ENCODE results near the gene TMEM129.
A peak's percentile ranks its signal among the peaks of the same experiment; 100 is the strongest.
"Not testable (repeated sequence)": the region's sequence is repeated elsewhere in the genome, so short reads cannot be mapped to it uniquely, and the experiment has no call there.

The TMEM129 gene

DNA sequence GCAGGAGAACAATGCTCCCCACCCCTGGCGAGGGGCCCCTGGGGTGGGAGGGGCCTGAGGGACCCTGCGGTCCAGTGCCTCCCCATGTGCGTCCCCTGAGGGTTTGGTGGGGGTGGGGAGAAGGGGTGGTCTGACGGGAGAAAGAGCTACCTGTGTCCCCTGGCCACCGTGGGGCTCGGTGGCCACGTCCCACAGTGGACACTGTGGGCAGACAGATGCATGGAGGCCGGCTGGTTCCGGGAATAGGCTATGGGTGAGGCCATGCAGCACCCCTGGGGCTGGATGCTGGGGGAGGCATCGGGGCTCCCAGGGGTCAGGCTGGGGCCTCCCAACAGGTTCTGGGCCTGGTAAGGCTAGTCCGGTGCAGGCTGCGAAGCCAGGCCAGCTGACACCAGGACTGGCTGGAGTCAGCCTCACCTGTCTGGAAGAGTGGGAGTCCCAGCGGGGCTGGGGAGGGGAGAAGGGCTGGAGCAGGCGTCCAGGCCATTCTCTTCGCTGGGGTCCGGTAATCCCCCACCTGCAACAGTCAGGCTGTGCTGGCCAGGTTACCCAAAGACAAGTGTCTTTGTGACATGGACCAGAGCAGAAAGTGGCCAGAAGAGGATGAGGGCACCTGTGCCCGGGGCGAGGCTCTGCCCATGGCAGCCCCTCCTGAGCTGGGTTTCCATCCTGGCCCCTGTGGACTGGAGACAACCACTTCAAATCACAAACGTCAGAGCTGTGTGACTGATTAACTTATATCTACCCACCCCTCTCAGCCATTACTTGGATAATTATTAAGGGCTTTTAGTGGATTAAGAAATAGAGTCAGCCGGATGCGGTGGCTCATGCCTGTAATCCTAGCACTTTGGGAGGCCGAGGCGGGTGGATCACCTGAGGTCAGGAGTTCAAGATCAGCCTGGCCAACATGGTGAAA is 35.6 kb downstream of the TMEM129 start:
- no peak for DNase-seq

DNA sequence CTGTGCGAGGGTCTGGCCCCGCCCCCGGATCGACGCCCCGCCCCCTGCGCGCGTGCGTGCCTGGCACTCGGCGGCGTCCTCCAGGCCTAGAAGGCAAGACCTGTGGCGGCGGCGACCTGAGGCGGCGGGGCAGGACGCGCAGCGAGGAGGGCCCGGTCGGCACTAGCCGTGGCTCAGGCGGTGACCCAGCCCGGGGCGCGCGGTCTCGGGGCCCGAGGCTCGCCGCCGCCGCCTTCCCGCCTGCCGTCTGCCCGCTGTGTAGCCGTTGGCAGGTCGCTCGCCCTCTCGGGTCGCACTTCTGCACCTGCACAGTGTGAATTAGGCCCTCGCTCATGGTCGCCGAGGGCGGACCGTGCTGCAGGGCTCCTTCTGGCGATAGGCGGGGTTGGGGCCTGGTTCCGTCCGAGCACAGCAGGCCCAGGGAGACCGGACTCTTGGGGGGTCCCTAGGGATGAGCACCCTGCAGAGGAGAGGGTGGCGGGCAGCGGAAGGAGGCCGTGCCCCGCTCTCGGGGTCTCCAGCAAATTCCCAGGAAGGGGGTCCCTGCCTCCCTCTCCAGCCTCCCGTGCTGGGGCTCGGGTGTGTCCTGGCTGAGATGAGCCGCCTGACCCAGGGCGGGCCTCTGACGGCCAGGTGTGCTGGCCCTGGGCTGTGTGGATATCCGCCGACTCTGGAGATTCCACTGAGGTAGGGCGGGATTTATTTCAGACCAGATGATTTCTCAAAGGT is 36.5 kb downstream of the TMEM129 start:
- DNase-seq = peak; percentile 84

DNA sequence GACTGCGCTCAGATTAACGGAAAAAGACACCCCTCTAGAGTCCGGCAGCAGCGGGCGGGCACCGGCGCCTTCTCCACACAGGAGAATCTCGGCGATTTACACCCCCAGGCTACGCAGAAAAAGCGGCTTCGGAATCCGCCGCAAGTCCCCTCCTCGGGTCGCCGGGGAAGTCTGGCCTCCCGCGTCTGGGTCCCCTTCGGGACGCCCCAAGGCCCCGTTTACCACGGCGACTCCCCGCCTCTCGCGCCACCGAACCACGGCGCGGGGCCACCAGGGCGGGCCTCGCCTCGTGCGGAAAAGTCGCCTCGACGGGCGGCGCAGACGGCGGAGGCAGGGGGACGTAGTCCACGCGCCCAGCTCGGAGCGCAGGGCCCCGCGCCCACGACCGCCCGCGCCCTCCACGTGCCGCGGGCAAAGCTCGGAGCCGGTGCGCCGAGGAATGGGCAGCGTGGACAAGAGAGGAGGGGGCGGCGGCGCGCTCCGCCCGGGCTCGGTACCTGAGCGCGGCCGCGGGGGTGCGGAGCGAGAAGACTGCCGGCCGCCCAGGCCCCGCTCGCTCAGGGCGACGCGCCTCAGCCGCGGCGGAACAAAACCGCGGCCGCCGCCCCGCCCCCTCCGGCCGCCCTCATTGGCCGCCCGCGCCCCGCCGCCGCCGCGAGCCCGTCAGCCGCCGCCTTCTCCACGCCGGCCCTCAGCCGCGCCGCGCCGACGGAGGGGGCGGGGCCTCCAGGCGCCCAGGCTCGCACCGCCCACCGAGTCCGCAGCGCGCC is 37.2 kb downstream of the TMEM129 start, which contains the start of gene FAM53A:
Gene FAM53A (minus strand): TSS at position 578 of the 770 bp plus-strand sequence. CDS start 15,572 bp downstream, outside the sequence.
- peak; percentile 14 for DNase-seq

DNA sequence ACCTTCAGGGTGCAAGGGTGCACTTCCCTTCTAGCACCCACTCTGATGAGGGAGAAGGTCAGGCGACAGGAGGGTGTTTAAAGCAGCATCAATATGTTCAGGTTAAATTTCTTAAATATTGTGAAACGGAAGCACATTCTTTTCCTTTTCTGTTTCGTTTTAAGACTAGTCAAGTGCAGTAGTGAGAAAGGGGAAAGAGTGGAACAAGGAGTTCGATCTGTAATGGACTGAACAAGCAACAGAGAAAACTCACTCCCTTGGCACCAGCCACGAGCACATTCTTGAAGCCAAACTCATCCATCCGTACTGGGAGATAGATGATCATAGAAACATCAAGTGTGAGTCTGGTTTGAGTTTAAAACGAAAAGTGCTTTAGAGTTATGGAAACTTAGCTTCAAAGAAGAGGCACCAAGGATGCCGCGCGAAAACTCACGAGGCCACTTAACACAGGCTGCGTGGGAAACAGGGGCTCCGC is 37.8 kb downstream of the TMEM129 start:
- no peak for DNase-seq

DNA sequence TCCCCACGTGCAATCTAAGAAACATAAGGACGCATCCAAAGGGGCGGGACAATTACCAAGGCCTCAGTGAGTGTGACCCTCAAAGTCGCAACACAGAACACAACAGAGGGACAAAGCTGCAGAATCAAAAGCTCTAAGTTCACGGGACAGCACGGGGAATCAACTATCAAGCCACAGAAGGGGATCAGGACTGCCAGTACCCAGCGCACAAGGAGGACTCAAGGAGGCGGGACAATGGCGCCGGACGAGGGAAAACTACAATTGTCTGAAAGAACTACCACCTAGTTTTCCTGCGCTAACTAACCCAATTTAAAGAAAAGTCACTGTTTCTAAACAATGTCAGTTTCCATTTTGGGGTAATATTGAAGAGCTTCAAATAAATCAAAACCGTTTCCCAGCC is 38.3 kb downstream of the TMEM129 start:
- DNase-seq = no peak

DNA sequence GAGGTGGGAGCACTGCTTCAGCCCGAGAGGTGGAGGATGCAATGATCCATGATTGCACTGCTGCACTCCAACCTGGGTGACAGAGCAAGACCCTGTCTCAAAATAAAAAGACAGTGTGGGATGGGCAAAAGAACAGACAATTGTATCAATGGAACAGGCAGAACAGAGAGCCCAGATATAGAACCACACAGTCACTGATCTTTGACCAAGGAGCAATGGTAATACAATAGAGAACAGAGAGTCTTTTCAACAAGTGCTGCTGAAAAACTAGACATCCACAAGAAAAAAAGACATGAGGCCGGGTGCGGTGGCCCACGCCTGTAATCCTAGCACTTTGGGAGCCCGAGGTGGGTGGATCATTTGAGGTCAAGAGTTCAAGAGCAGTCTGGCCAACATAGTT is 42.9 kb downstream of the TMEM129 start:
- DNase-seq = no peak

DNA sequence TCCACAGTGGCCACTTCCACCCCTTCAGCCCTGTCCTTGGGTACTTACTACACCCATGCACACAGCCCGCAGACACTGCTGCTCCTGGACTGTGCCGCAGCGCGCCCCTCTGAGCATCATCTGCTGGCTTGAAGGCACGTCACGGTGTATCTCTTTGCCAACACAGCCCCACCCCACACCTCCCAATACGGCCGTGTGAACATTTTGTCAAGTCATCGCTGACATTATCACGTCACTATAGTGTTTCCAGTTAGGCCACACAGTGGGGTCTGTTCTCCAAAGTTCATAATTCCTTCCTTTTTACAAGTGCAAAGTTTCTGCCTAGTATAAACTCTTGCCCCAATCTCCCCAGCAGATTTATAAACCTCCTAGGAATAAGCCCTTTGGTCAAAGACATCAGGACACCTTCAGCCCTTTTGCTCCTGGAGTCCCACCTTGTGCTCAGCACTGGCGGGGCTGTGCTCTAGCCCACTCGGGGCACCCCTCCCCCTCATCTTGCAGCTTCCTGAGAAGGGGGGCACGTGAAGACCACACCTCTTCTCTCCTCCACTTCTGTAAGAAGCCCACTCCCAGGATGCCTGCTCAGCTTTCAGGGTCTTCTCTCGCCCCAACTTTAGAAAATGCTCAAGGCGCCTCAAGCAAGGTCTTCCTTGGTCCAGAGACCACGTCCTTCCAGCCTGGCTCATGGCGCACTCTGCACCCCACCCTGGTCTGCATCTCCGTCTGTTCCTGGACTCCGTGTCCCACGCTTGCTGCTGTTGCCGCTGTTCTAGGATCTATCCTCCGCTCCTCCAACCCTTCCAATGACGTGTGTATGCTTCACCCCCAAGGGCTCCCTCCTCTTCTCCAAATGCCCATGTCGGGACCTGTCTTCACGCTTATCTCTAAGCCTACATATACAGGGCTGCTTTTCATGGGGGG is 44.3 kb downstream of the TMEM129 start:
- DNase-seq = no peak

DNA sequence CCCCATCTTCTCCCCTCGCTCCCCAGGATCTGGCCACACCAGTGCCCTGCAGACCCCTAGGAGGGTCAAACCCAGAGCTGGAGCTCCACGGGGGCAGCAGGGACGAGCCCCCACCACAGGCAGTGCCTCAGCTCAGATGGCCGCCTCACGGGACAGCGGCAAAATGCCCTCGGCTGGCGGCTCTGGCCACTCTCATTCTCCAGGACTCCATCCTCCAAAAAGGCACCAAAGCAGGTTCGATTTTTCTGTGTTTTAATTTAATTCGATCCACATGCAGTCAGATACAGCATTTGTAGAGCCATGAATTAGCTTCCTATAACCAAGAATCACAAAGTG is 45.4 kb downstream of the TMEM129 start:
- no peak for DNase-seq

DNA sequence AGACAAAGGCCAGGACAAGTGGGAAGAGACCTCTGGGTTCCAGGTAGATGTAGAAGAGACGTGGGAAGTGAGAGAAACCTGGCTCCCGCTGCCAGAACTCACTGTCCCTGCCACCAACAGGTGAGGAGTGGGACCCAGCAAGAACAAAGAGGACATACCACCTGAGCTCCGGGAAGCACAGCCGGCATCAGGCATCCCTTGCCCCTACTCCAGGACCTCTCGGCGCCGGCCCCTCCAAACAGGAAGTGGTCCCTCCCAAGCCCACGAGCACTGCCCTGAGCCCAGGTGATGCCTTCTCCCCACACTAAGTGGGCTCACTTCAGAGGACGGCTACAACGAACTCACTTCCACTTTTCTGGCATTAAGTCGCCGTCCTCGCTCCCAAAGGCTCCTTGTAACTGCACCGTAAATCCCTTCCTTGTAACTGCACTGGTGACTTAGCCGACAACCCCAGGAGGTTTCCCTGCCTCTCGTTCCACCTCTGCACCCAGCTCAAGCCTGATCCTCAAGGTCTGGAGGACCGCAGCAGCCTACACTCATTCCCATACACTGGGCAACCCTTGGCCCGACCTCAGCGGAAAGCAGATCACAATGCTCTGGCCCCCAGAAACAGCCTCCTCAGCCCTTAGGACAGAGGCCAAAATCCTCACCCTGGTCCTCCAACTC is 45.9 kb downstream of the TMEM129 start:
- no peak for DNase-seq

DNA sequence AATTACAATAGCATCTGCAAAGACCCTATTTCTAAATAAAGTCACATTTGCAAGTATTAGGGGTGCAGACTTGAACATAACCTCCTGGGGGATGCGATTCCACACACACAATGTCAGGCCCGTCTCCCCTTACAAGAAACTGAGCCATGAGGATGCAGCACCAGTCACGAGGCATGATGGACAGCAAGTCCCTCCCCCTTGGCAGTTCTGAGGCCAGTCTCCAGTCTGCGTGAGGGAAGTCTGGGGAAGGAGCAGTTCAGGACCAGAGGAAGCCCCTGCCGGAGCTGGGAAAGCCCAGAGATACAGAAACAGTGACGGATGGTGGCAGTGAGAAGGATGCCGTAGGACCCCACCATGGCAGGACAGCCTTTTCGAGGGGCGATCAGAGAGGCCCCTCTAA is 46.4 kb downstream of the TMEM129 start:
- DNase-seq = no peak

DNA sequence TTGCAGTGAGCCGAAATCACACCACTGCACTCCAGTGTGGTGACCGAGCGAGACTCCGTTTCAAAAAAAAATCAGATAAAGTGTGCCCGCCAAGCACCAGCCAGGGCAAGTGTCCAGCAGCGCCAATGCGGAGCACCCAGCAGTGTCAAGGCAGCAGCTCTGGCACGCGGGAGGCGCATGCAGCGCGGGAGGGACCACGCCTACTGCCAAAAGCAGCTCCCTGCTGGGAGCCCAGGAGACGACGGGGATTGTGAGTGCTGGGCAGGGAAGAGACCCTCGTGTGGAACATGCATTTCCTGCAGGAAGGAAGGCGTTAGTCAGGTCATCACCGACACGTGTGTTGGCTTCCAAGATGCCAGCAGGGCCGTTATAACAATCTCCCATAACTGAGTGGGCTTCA is 47.5 kb downstream of the TMEM129 start:
- DNase-seq = no peak

DNA sequence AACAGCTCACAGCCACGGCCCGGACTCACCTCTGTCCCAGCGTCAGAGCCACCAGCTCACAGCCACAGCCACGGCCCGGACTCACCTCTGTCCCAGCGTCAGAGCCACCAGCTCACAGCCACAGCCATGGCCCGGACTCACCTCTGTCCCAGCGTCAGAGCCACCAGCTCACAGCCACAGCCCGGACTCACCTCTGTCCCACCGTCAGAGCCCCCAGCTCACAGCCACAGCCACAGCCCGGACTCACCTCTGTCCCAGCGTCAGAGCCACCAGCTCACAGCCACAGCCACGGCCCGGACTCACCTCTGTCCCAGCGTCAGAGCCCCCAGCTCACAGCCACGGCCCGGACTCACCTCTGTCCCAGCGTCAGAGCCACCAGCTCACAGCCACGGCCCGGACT is 50.1 kb downstream of the TMEM129 start:
- not testable (repeated sequence) for DNase-seq

DNA sequence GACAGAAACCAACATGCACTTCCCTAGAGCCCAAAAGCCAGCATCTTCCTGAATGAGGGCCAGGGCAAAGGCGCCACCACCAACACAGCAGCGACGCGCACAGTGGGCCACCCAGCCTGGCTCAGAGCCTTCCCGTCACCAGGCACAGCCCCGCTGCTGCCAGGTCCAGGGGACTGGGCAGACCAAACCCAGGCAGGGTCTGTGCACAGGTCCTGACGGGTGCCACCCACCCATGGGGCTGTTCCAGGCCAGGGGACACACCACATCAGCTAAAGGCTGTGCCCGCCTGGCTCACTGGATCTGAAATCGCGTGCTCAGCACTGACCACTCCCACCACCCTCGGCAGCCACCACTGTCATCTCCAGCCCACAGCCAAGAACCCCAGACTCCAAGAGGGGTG is 50.8 kb downstream of the TMEM129 start:
- no peak for DNase-seq

DNA sequence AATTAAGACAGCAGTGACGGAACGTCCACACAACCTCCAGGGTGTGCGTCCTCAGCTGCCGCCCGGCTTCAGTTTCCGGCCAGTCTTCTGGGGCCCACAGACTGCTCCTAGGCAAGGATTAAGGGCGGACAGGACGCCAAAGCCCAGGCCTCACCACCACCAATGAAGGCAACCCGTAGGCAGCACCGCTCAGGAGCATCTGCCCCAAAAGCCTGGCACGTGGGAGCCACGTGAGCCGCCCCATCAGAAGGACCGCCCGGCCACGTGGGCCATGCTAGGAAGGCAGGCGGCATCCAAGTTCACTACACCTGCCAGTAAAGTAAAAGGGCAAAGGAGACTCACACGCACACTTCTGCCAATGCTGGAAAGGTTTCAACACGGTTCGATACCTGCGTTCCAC is 51.3 kb downstream of the TMEM129 start:
- DNase-seq = no peak

DNA sequence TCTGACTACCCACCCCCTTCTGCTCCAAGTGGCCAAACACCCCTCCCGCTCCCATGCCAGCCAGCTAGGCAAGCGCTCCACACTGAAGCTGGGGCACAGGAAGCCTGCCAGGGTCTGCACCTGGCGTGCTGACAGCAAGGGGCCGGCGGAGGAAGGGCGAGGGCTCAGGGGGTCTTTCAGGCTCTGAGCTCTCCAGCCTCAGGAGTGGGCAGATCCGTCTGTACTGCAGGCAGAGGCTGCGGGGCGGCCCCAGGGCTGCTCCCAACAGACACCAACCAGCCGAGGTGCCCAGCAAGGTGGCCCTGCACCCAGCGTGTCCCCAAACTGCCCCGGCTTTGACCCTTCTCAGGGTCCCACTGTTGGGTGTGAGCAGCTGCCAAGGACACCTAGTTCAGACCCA is 51.9 kb downstream of the TMEM129 start:
- no peak for DNase-seq

DNA sequence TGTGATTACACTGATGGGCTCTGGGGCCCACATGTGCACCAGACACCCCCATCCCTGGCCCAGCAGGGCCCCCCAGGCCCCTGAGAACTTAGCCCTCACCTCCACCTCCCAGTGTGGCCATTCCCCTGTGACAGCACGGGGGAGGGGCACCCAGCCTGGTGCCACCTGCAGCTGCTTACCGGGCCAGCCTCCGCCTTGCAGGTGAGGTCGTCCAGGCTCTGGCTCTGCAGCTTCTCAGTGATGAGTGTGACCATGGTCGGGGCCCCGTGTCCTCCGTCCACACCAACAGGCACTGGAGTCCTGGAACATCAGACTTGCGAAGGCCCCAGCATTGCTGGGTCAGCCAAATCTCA is 52.7 kb downstream of the TMEM129 start:
- no peak for DNase-seq

DNA sequence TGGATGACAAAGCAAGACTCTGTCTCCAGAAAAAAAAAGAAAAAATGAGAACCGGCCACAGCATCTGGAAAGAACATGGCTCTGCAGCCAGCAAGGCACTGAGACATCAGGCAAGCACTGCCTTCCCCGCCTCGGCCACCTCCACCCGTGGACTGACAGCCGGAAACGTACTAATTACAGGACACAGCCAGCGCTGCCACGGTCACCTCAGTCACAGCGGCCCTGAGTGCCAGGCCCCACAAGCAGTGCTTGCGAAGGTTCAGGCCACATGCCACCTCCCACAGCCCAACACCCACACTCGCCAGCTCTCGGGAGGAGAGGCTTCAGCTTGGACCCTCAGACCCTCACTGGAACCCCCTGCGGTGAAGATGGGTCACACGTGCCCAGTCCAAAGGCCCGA is 53.9 kb downstream of the TMEM129 start:
- DNase-seq = no peak

DNA sequence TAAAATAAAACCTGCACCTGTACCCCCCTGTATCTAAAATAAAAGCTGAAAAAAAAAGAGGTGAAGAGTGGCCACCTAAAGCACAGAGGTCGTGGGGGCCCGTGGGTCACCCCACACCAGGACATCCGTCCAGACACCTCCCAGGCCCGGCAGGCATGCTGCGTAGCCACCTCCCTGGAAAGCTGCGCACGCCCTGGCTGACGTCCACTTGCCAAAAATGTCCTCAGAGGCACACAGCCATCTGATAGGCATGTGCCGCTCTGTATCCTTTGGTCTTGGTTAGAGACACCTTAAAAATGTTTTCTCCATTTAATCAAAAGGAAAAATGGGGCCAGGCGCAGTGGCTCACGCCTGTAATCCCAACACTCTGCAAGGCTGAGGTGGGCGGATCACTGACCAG is 54.7 kb downstream of the TMEM129 start:
- no peak for DNase-seq
